Adrenal gland (tissue), 12 donors: ENCODE results near the gene GLIPR1L2. TPM values are rescaled to one million over a fixed set of nuclear protein-coding genes. Genes with fewer than 3 reads are reported as not detected.

Experiments used
- DNase-seq, 7 donors: peaks; one replicate each; pipeline ENCODE4 v3.0.0-alpha.2; 2019 to 2020
- H3K27ac ChIP-seq, 5 donors: fragments of 200-600 bp; sonication (generic) in 4 of 5; 1 replicate in 3 of 5; 2 replicates in 2 of 5; pipeline versions ENCODE4 v1.5.1 to v1.8.0; 2016 to 2020; ENCODE audit warnings: mild to moderate bottlenecking in 1 of 5
- H3K27me3 ChIP-seq: fragments of 200-600 bp; 2 replicates; pipeline ENCODE4 v1.8.0; 2021
- H3K36me3 ChIP-seq, 2 donors: fragments of 200-600 bp; replicated peaks in 1 of 2; 1 replicate in 1 of 2; 2 replicates in 1 of 2; pipeline versions ENCODE4 v1.5.1 to v1.8.0; 2018 to 2022
- H3K4me1 ChIP-seq, 2 donors: fragments of 200-600 bp; replicated peaks in 1 of 2; 1 replicate in 1 of 2; 2 replicates in 1 of 2; pipeline versions ENCODE4 v1.5.1 to v1.8.0; 2018 to 2021
- H3K4me3 ChIP-seq, 4 donors: fragments of 200-600 bp; sonication (generic) in 3 of 4; one replicate each; pipeline ENCODE4 v1.5.1; 2016 to 2018
- H3K9me3 ChIP-seq, 3 donors: fragments of 200-600 bp; sonication (generic) in 1 of 3; replicated peaks in 1 of 3; 1 replicate in 2 of 3; 2 replicates in 1 of 3; pipeline versions ENCODE4 v1.5.1 to v1.8.0; 2016 to 2021
- POLR2A ChIP-seq, 2 donors: fragments of 450-650 bp; IDR thresholded peaks; one replicate each; pipeline ENCODE4 v1.6.1; 2017; ENCODE audit warnings: antibody characterized with exemption in 2 of 2, mild to moderate bottlenecking in 2 of 2, moderate library complexity in 1 of 2
- WGBS, 4 donors: extraction: QIAGEN DNeasy Blood & Tissue Kit in 2 of 4; methylation state at CpG; one replicate each; pipeline versions ENCODE4 v1.1.5 to v1.1.7; 2013 to 2017; 5-methylcytosine and 5-hydroxymethylcytosine counted together
- intact Hi-C, 2 donors: fragments of 100-400 bp; cut with DNase I; formaldehyde crosslinking; loops; one replicate each; pipeline versions ENCODE4 v1.14.1 to v1.15.0; 2022 to 2023
- polyA plus RNA-seq, 3 donors: library from polyadenylated mRNA; stranded (reverse); fragments of 200-250 nt in 2 of 3; fragments of 350-450 nt in 1 of 3; fragmentation: Illumina TruSeq in 1 of 3; extraction: RNeasy Lipid Tissue Mini Kit (QIAGEN cat#74804) in 1 of 3; gene quantifications; one replicate each; pipeline ENCODE4 v1.2.3, GENCODE V29; 2013 to 2014
- total RNA-seq, 9 donors: library from RNA; depleted of rRNA in 4 of 9; stranded (reverse); fragments of >200 nt in 4 of 9; fragments of 120-200 nt in 1 of 9; fragmentation: NEBNext Ultra II Directional in 1 of 9; extraction: Animal tissue kit (Norgen Biotek cat#: 25700) in 1 of 9; gene quantifications; one replicate each; pipeline versions ENCODE4 v1.1.0 to v1.2.4, GENCODE V29; 2013 to 2023
- TF ChIP-seq, protein P1 (sequence below), 6 experiments: fragments of 450-650 bp in 4 of 6; fragments of 200-600 bp in 2 of 6; sonication (generic) in 1 of 6; IDR thresholded peaks; 1 replicate in 5 of 6; 2 replicates in 1 of 6; pipeline versions ENCODE4 v1.5.1 to v1.8.0; 2016 to 2021; ENCODE audit warnings: antibody characterized with exemption in 6 of 6, mild to moderate bottlenecking in 2 of 6, moderate library complexity in 1 of 6
- donor health status: healthy with polysubstance abuse.
- donor health status: Bipolar disorder and iron deficiency.
- donor health status: DM: yes; HTN: yes; CAD: no.
- donor health status: DM: no; HTN: no; CAD: no.
- donor health status: DM: no; HTN: no; CAD: no.
- donor health status: DM: yes; HTN: yes; CAD: no.

GLIPR1L2 gene
- total and polyA plus RNA-seq, 12 donors = 0.51 to 6.2 (median 1.5) TPM

DNA sequence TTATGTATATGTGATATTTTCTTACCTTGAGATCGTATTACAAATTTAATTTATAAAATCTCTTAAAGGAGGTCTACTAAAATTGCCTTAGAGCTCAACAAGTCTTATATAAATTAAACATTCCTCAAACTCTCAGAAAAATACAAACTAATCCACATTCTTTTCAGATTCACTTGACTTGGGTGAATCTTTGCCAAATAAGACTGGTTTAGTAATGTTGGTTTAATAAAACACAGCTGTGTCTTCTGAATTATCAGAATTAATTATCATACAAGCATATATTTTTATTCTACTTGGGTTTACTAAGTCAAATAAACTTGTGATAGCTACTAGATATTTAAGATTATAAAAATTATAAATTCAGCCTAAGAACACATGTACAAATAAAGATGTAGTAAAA, 13.3 kb downstream of the GLIPR1L2 start:
- no peaks in the 10 kb centered on the region for H3K4me1 ChIP-seq
- H3K9me3 ChIP-seq = no peaks in the 10 kb centered on the region
- intact Hi-C loops = no loop called here
- no peak for TF ChIP-seq POLR2A (IDR thresholded peaks at IDR 0.05)
- TF ChIP-seq, protein P1, sequence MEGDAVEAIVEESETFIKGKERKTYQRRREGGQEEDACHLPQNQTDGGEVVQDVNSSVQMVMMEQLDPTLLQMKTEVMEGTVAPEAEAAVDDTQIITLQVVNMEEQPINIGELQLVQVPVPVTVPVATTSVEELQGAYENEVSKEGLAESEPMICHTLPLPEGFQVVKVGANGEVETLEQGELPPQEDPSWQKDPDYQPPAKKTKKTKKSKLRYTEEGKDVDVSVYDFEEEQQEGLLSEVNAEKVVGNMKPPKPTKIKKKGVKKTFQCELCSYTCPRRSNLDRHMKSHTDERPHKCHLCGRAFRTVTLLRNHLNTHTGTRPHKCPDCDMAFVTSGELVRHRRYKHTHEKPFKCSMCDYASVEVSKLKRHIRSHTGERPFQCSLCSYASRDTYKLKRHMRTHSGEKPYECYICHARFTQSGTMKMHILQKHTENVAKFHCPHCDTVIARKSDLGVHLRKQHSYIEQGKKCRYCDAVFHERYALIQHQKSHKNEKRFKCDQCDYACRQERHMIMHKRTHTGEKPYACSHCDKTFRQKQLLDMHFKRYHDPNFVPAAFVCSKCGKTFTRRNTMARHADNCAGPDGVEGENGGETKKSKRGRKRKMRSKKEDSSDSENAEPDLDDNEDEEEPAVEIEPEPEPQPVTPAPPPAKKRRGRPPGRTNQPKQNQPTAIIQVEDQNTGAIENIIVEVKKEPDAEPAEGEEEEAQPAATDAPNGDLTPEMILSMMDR (IDR thresholded peaks at IDR 0.05) = no peak
- H3K36me3 ChIP-seq = no peaks in the 10 kb centered on the region
- H3K4me3 ChIP-seq = no peak overlapping the region
- DNase-seq = no peak
- no peaks in the 10 kb centered on the region for H3K27me3 ChIP-seq
- no peak overlapping the region for H3K27ac ChIP-seq
- 80 to 100% (median 85%) methylated on average over 1 of the region's 1 CpG for WGBS, 4 donors

DNA sequence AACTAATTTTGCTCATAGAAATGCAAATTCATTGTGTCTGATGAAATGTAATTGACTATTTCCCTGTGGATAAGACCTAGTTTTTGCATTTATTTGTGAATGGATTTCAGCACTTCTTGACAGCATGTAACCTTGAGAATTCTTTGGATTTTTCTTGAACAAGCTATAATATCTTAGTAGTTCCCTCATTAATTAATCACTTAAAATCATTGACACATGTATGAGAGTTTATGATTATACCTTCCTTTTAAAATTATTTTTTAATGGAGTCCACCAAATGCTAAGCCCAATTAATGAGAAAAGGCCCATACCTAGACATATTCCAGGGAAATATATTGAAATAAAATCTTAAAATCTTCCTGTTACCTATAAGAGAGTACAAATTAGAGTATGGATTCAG, 16.8 kb downstream of the GLIPR1L2 start:
- H3K4me3 ChIP-seq = no peak overlapping the region
- no peaks in the 10 kb centered on the region for H3K4me1 ChIP-seq
- no peaks in the 10 kb centered on the region for H3K27me3 ChIP-seq
- H3K36me3 ChIP-seq = no peaks in the 10 kb centered on the region
- no peak for DNase-seq
- no peak overlapping the region for H3K27ac ChIP-seq
- TF ChIP-seq, protein P1 (IDR thresholded peaks at IDR 0.05) = no peak
- TF ChIP-seq POLR2A (IDR thresholded peaks at IDR 0.05) = no peak
- intact Hi-C loops = no loop called here
- no peaks in the 10 kb centered on the region for H3K9me3 ChIP-seq

- Histone ChIP-seq H3K27ac (no peak overlapping the region), H3K36me3 (no peaks in the 10 kb centered on the region), H3K4me3 (no peak overlapping the region), H3K27me3 (no peaks in the 10 kb centered on the region), H3K4me1 (no peaks in the 10 kb centered on the region), H3K9me3 (no peaks in the 10 kb centered on the region)
- TF ChIP-seq, protein P1 (IDR thresholded peaks at IDR 0.05) = no peak
- TF ChIP-seq POLR2A (IDR thresholded peaks at IDR 0.05) = no peak
- DNase-seq = no peak
- intact Hi-C loops = no loop called here
- WGBS, 4 donors = 89 to 96% (median 93%) methylated on average over 2 of the region's 2 CpGs
Observed at GRCh38 chr12:75409830-75410229, 18.9 kb downstream of the GLIPR1L2 start.

DNA sequence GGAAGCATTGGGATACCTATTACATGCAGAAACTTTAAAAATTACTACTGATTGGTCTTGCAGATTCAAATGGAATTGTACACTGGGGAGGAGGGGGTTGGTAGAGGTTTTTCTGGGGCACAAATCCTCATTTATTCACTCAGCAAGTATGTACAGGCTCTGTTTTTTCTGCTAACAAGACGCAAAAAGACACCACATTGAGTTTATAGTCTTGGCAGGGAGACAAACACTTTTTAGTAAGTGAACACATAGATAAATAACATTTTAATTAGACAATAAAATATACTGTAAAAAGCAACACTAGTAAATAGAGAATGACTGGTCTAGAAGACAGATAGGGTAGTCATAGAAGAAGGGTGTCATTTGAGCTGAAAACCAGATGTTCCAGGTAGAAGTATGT, 23.8 kb downstream of the GLIPR1L2 start:
- Histone ChIP-seq H3K36me3 (no peaks in the 10 kb centered on the region), H3K4me3 (no peak overlapping the region), H3K27ac (no peak overlapping the region), H3K27me3 (no peaks in the 10 kb centered on the region), H3K4me1 (no peaks in the 10 kb centered on the region), H3K9me3 (no peaks in the 10 kb centered on the region)
- intact Hi-C loops = no loop called here
- DNase-seq = no peak
- no peak for TF ChIP-seq POLR2A (IDR thresholded peaks at IDR 0.05)
- TF ChIP-seq, protein P1 (IDR thresholded peaks at IDR 0.05) = no peak
- 64 to 89% (median 85%) methylated on average over 1 of the region's 1 CpG for WGBS, 4 donors
